ENCODE results near the gene XRCC3.

DNA sequence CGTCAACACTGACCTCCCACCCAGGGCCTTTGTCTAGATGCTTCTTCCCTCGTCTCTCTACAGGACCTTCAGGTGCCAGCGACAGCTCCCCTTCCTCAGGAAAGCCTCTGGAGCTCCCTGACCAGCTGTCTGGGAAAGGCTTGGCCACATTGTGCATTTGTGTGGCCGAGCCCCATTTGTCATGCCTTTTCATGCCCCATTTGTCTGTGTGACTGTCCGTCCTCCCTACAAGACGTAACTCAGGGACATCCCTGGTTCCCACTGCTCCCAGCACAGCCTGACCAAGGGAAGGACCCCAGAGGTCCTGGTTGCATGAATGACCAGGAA is 24.2 kb upstream of the XRCC3 start:
- TF ChIP-seq, protein P1, sequence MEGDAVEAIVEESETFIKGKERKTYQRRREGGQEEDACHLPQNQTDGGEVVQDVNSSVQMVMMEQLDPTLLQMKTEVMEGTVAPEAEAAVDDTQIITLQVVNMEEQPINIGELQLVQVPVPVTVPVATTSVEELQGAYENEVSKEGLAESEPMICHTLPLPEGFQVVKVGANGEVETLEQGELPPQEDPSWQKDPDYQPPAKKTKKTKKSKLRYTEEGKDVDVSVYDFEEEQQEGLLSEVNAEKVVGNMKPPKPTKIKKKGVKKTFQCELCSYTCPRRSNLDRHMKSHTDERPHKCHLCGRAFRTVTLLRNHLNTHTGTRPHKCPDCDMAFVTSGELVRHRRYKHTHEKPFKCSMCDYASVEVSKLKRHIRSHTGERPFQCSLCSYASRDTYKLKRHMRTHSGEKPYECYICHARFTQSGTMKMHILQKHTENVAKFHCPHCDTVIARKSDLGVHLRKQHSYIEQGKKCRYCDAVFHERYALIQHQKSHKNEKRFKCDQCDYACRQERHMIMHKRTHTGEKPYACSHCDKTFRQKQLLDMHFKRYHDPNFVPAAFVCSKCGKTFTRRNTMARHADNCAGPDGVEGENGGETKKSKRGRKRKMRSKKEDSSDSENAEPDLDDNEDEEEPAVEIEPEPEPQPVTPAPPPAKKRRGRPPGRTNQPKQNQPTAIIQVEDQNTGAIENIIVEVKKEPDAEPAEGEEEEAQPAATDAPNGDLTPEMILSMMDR (conservative IDR thresholded peaks at IDR 0.05; ENCODE audit: low read depth in 2 of 2), result no peak
- TF ChIP-seq EZH2 (IDR thresholded peaks at IDR 0.05; ENCODE audit: low read depth, unreplicated experiment) (no peak), EZH2phosphoT487 (IDR thresholded peaks at IDR 0.05; ENCODE audit: unreplicated experiment) (no peak), STAT1 (IDR thresholded peaks at IDR 0.05; ENCODE audit: unreplicated experiment) (no peak), POLR2AphosphoS5 (IDR thresholded peaks at IDR 0.05; ENCODE audit: low read depth) (no peak), CREB1 (CRISPR knock-in tag; IDR thresholded peaks at IDR 0.05; ENCODE audit: low read depth) (no peak)
- TF ChIP-seq, protein P2, sequence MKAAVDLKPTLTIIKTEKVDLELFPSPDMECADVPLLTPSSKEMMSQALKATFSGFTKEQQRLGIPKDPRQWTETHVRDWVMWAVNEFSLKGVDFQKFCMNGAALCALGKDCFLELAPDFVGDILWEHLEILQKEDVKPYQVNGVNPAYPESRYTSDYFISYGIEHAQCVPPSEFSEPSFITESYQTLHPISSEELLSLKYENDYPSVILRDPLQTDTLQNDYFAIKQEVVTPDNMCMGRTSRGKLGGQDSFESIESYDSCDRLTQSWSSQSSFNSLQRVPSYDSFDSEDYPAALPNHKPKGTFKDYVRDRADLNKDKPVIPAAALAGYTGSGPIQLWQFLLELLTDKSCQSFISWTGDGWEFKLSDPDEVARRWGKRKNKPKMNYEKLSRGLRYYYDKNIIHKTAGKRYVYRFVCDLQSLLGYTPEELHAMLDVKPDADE (IDR thresholded peaks at IDR 0.05), result no peak

Data from GM23338 (cell line).